ENCODE data around the gene UBL4A. TPM values are rescaled to one million over a fixed set of nuclear protein-coding genes. Genes with fewer than 3 reads are reported as not detected.

Gene UBL4A
- total and polyA plus RNA-seq, 12 donors = 33.1 to 69.4 (median 49.5) TPM

- Histone ChIP-seq H3K27me3 (no peaks in the 10 kb centered on the region), H3K4me1 (no peaks in the 10 kb centered on the region), H3K36me3 (peaks cover 0 to 81% (median 0%) of the 10 kb centered on the region in 9 donors), H3K27ac (no peak overlapping the region), H3K9me3 (no peaks in the 10 kb centered on the region), H3K4me3 (no peak overlapping the region)
- DNase-seq = no peak
- TF ChIP-seq, protein P1, sequence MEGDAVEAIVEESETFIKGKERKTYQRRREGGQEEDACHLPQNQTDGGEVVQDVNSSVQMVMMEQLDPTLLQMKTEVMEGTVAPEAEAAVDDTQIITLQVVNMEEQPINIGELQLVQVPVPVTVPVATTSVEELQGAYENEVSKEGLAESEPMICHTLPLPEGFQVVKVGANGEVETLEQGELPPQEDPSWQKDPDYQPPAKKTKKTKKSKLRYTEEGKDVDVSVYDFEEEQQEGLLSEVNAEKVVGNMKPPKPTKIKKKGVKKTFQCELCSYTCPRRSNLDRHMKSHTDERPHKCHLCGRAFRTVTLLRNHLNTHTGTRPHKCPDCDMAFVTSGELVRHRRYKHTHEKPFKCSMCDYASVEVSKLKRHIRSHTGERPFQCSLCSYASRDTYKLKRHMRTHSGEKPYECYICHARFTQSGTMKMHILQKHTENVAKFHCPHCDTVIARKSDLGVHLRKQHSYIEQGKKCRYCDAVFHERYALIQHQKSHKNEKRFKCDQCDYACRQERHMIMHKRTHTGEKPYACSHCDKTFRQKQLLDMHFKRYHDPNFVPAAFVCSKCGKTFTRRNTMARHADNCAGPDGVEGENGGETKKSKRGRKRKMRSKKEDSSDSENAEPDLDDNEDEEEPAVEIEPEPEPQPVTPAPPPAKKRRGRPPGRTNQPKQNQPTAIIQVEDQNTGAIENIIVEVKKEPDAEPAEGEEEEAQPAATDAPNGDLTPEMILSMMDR (IDR thresholded peaks at IDR 0.05) = no peak
- intact Hi-C loops (cut with DNase I) = no loop called here
- WGBS, 2 donors = 88 to 94% methylated on average over 9 of the region's 9 CpGs
- no peak for ATAC-seq
Measured at GRCh38 chrX:154469114-154469513, 17.3 kb downstream of the UBL4A start.

- no peak for ATAC-seq
- Histone ChIP-seq H3K27ac (no peak overlapping the region), H3K4me3 (no peak overlapping the region), H3K27me3 (no peaks in the 10 kb centered on the region), H3K36me3 (peaks cover 0 to 89% (median 0%) of the 10 kb centered on the region in 9 donors), H3K4me1 (no peaks in the 10 kb centered on the region), H3K9me3 (no peaks in the 10 kb centered on the region)
- 95 to 96% methylated on average over 20 to 23 of the region's 23 CpGs for WGBS, 2 donors
- TF ChIP-seq, protein P1 (IDR thresholded peaks at IDR 0.05) = no peak
- DNase-seq = no peak
- intact Hi-C loops (cut with DNase I) = no loop called here
Measured at GRCh38 chrX:154468217-154468616, 18.2 kb downstream of the UBL4A start.

GRCh38 chrX:154467556-154467955 is 18.9 kb downstream of the UBL4A start:
- ATAC-seq = no peak
- DNase-seq = no peak
- WGBS, 2 donors = 94 to 97% methylated on average over 16 to 18 of the region's 21 CpGs
- no peaks in the 10 kb centered on the region for H3K27me3 ChIP-seq
- no peaks in the 10 kb centered on the region for H3K9me3 ChIP-seq
- H3K27ac ChIP-seq = no peak overlapping the region
- no peak overlapping the region for H3K4me3 ChIP-seq
- TF ChIP-seq, protein P1 (IDR thresholded peaks at IDR 0.05) = no peak
- no peaks in the 10 kb centered on the region for H3K4me1 ChIP-seq
- H3K36me3 ChIP-seq = peaks cover 0 to 87% (median 0%) of the 10 kb centered on the region in 9 donors
- intact Hi-C loops (cut with DNase I) = no loop called here

DNA sequence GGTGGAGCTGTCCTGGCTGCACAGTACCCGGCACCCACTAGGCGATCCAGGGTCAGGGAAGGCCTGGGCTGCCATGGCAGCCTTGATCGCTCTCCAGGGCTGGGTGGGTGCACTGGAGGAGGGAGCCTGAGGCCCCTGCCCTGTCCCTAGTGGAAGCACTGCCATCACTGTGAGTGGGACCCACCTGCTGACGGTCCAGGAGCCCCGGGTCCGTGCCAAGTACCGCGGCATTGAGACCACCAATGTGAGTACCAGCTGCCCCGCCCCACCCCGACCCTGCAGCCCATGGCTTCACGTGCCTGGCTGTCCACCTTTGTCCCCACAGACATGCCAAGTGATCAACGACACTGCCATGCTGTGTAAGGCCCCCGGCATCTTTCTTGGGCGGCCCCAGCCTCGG is 19.5 kb downstream of the UBL4A start:
- H3K27ac ChIP-seq = no peak overlapping the region
- DNase-seq = no peak
- 93 to 94% methylated on average over 10 to 15 of the region's 15 CpGs for WGBS, 2 donors
- TF ChIP-seq, protein P1 (IDR thresholded peaks at IDR 0.05) = no peak
- H3K4me3 ChIP-seq = no peak overlapping the region
- H3K36me3 ChIP-seq = peaks cover 0 to 91% (median 0%) of the 10 kb centered on the region in 9 donors
- intact Hi-C loops (cut with DNase I) = no loop called here
- no peaks in the 10 kb centered on the region for H3K9me3 ChIP-seq
- ATAC-seq = no peak
- H3K4me1 ChIP-seq = no peaks in the 10 kb centered on the region
- H3K27me3 ChIP-seq = no peaks in the 10 kb centered on the region
